ENCODE measurements around the gene COL4A1. TPM values are rescaled to one million over a fixed set of nuclear protein-coding genes. Genes with fewer than 3 reads are reported as not detected.

COL4A1 gene
- total RNA-seq, 1 donor from 2014 or later: not detected

- intact Hi-C loops (cut with micrococcal nuclease): no loop called here
These were observed 105.8 kb downstream of the COL4A1 start for GRCh38 chr13:110201114-110201513.

GRCh38 chr13:110200276-110200870 is 106.6 kb downstream of the COL4A1 start:
- intact Hi-C loops (cut with micrococcal nuclease): no loop called here

GRCh38 chr13:110199046-110199831 is 107.7 kb downstream of the COL4A1 start:
- intact Hi-C loops (cut with micrococcal nuclease): no loop called here

GRCh38 chr13:110197471-110197870 is 109.5 kb downstream of the COL4A1 start:
- intact Hi-C loops (cut with micrococcal nuclease): no loop called here

GRCh38 chr13:110197026-110197425 is 109.9 kb downstream of the COL4A1 start:
- intact Hi-C loops (cut with micrococcal nuclease): no loop called here

GRCh38 chr13:110195547-110196485 is 111.1 kb downstream of the COL4A1 start:
- intact Hi-C loops (cut with micrococcal nuclease): no loop called here

GRCh38 chr13:110194451-110194850 is 112.5 kb downstream of the COL4A1 start:
- intact Hi-C loops (cut with micrococcal nuclease): no loop called here

GRCh38 chr13:110193491-110193890 is 113.5 kb downstream of the COL4A1 start:
- intact Hi-C loops (cut with micrococcal nuclease): no loop called here

- intact Hi-C loops (cut with micrococcal nuclease): no loop called here
These were observed 114.5 kb downstream of the COL4A1 start for GRCh38 chr13:110192472-110192871.

- intact Hi-C loops (cut with micrococcal nuclease): no loop called here
These were observed 119.3 kb downstream of the COL4A1 start for GRCh38 chr13:110187641-110188161.

GRCh38 chr13:110186231-110186855 is 120.6 kb downstream of the COL4A1 start:
- intact Hi-C loops (cut with micrococcal nuclease): no loop called here

GRCh38 chr13:110185696-110186095 is 121.3 kb downstream of the COL4A1 start:
- intact Hi-C loops (cut with micrococcal nuclease): no loop called here

- intact Hi-C loops (cut with micrococcal nuclease): no loop called here
These were observed 123.0 kb downstream of the COL4A1 start for GRCh38 chr13:110183910-110184309.

- intact Hi-C loops (cut with micrococcal nuclease): no loop called here
These were observed 124.5 kb downstream of the COL4A1 start for GRCh38 chr13:110182461-110182860.

- intact Hi-C loops (cut with micrococcal nuclease): no loop called here
These were observed 125.0 kb downstream of the COL4A1 start for GRCh38 chr13:110182003-110182402.

GRCh38 chr13:110179857-110180147 is 127.2 kb downstream of the COL4A1 start:
- intact Hi-C loops (cut with micrococcal nuclease): no loop called here

- intact Hi-C loops (cut with micrococcal nuclease): no loop called here
These were observed 127.7 kb downstream of the COL4A1 start for GRCh38 chr13:110179116-110179856.

GRCh38 chr13:110177790-110178189 is 129.2 kb downstream of the COL4A1 start:
- intact Hi-C loops (cut with micrococcal nuclease): no loop called here

- intact Hi-C loops (cut with micrococcal nuclease): no loop called here
These were observed 130.5 kb downstream of the COL4A1 start for GRCh38 chr13:110176431-110176830.

- intact Hi-C loops (cut with micrococcal nuclease): no loop called here
These were observed 133.6 kb downstream of the COL4A1 start for GRCh38 chr13:110173247-110173818.
